ENCODE results near the gene ALDH8A1.

ALDH8A1 gene

DNA sequence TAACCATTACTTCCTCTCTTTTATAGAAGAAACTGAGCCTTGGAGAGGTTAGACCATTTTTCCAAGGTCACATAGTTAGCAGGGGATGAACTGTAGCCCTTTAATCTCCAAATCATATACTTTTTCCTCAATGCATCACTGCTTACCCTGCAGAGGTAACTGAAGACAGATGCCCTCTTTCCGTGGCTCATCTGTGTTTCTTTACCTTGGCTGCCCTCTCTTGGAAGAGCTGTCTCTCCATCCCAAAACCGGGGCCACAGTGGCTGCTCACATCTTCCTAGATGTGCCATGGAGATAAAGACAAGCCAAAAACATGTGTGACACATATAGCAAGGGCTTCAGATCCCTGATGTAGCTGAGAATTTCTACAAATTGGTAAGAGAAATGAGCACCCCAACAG lies 581 bp upstream of the ALDH8A1 start:
- no peak for DNase-seq

DNA sequence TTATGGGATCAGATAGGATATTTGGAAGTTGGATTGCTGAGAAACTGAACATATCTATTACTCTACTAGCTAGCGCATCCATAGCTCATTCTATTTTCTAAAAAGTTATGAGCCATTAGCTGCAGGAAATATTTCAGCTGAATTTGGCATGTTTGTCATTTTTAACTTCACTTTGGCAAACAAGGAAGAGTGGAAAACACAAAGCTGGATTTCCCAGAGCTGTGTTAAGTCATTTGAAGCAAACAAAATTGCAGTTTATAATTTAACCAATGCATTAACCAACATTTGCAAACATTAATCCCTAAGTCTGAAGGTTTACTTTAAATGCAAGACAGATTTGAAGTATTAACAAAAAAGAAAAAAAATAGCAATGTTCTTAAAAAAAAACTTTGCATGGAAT lies 1.2 kb downstream of the ALDH8A1 start:
- no peak for DNase-seq

DNA sequence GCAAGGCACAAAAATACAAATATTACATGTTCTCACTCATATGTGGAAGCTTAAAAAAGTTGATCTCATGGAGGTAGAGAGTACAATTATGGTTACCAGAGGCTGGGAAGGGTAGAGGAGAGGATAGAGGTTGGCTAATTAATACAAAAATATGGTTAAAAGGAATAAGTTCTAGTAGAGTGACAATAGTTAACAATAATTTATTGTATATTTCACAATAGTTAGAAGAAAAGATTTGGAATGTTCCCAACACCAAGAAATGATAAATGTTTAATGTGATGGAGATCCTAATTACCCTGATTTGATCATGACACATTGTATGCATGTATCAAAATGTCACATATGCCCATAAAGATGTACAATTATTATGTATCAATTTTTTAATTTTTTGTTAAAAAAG lies 1.8 kb downstream of the ALDH8A1 start:
- DNase-seq: no peak

DNA sequence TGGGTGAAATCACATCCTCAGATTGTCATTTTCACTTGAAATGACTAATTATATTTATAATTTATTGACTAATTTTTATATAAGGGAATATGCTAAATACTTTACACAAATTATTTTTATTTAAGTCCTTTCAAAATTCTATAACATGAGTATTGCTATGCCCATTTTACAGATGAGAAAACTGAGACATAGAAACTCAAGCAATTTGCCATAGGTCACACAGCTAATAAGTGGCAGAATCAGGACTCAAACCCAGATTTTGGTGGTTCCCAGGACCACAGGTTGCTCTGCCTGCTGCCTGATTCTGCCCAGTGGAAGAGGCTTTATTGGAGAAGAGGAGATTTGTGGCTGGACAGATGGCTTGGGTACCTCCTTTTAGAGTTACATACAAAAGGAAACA lies 4.9 kb downstream of the ALDH8A1 start:
- DNase-seq: no peak

DNA sequence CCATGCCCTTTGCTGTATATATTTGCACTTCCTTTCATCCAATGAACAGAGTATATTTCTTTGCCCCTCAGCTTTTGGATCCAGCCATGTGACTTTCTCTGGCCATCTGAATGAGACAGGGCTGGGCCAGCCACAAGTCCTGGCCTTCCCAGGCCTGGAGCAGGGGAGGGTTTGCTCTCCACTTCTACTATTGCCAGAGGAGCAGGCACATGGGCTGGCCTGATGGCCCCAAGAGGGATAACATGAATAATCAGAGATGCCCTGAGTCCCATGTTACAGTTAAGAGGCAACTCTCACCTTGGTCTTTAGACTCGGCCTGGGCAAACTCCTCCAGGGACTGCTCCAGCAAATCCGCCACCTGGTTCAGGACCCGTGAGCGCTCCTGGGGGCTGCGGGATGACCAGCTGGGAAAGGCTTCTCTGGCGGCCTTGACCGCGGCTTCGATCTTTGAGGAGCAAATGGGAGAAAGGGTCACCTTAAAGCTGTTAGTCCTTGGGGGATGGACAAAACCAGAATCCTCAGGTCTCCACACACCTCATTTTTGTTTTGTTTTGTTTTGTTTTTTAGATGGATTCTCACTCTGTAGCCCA lies 6.3 kb downstream of the ALDH8A1 start:
- DNase-seq: no peak

DNA sequence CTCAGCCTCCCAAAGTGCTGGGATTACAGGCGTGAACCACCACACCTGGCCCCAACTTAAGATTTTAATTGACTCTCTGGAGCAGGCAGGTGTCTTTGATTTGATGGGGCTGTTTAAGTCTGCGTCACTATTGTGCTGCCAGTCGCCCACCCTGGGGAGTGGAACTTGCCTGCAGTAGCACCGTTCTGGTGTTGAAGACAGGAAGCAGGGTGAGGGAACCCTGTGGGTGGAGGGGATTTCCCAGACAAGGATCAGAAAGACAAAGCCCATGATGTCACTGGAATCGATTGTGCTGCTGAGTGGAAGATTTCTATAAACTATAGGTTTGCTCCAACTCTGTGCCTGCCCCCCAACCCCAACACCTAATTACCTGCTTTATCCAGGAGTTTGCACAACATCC lies 11.0 kb downstream of the ALDH8A1 start:
- DNase-seq: no peak

DNA sequence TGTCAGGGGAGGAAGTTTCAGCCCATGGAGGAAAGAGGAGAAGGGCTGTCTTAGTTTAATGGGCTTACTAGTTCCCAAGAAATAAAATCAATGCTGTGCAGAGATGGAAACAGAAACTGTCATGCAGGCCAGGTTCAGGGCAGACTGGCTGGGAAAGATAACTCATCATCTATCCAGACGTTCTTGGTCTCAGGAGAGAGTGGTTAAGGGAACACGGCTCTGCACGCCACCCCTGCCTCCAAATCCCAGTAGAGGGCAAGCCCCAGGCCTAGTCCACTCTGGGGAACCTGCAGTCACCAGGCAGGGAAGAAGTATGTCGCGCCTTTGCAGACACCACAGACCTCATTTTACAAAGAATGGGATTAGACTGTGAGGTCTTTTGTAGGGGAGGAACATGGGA lies 12.5 kb downstream of the ALDH8A1 start:
- no peak for DNase-seq

DNA sequence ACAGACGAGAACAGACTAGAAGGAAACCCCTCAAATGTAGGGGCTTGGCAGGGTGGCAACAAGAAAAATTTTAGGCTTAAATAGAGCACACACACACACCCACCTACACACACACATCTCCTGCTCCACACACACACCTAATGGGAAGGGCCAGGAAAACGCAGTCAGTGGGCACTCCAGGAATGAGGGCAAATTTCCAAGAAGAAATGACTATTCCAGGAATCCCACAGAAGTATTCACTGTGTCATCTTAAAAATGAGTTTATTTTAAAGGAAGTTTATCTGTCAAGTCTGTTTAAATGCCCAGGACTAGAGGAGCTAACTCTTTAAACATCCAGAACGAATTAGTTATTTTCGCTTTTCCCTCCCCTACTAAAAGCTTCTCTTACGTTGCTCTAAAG lies 13.0 kb downstream of the ALDH8A1 start:
- no peak for DNase-seq

DNA sequence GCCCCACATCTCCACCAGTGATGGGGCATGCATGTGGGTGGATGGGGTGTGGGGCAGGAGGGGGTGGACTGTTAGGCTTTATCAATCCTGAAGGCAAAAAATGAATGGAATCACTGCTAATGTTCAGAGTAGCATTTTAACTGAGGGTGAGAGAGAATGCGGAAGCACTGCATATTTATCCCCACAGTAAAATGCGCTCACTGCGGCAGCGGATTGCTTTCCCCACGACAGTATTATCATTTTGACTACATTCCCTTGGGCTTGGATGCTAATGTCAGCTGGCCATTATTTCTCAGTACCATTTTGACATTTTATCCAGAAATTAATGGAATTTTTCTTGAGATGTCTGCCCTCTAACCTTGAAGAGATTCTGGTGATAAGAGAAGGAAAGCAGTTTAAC lies 13.4 kb downstream of the ALDH8A1 start:
- no peak for DNase-seq

DNA sequence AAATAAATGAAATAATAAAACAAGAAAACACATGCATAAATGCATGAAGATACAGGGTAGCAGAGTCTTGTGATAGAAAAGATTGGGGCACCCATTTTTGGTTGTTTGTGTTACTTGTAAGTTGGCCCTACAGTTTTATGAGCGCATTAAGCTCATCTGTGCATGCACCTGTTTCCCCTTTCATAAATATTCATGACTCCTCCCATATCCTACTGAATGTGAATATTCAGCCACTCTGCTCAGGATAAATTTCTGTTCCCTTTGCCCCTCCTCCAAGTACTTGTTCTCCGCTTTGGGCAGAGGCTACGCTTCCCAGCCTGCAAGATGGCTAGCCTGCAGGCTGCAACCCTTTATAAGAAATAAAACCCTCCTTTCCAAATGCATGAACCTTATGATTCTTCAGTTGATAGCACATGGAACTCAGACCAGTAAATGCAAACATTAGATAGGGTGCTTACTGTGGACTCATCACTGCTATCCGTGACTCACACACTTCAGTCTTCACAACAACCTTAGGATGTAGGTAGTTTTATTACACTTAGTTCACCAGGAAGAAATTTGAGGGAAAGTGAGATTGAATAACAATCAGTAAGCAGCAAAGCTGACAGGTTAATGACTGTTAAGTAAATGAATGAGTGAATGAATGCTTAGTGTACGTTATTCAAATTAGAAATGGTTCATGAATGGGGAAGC lies 15.0 kb downstream of the ALDH8A1 start:
- no peak for DNase-seq

DNA sequence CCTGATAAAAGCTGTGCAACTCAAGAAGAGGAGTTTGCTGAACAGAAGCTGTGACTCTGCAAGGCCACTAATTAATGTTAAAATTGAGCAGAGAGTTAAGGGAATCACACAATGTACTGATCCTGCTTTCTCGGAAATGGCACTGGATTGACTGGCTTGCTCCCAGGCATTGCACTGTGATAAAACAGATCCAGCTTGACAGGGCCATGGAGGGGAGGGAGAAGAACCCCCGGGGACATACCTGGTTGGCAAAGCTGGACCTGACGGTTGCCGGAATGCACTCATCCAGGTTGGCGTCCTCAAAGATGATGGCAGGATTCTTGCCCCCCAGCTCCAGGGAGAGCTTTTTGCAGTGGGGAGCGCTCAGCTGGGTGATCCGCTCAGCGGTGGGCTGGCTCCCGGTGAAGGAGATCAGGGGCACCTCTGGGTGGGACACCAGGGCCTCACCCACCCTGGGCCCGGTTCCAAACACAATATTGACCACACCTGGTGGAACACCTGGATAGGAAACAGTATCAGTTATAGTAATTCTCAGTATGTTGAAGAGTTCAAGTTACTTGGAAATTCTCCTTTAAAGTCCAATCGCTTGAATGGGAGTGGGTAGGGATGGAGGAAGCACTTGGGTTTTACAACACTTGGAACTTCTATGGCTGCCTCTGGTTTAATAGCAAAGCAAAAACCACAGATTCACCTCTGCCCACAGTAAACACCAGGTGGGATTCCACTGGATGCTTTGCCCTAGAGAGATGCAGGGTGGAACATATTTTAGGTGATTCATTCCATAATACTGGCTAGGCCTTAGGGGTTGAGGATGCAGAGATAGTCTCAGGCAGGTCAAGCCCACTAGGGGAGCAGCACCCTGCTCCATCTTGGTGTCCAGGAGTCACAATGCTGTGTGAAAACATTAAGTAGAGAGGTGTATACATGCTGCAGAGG lies 17.1 kb downstream of the ALDH8A1 start:
- DNase-seq: no peak

DNA sequence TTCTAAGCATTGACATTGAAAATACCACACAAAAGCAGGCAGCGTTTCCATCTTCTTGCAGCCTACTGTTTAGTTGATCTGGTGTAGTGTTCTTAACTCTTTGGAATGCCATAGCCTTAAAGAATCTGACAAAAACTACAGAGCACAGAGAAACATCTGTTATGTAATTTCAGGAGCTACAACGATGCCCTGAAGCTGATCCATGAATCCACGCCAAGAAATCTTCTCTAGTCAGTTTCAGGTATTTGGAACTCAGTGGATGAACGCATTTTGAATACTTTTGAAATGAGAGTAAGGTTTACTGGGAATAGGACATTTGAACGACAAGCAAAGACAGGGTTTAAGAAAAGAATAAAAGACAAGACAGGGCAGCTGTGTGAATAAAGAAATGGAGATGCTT lies 17.8 kb downstream of the ALDH8A1 start:
- DNase-seq: no peak

DNA sequence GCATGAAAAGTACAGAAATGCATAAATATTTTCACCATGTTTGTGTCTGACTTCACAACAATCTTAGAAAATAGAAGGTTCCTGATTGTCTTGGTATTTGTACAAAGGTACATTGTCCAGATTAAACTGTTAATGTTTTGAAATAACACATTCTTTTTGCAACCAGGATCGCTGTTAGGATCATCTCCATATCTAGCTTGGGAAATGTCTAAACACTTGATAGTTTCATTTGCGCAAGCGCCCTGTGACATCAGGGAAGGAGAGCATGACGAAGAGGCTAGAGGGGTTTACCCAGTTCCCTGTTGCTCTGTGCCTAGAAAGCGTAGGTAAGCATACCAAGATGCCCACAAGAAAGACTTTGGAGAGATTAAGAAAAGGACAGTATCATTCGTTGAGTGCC lies 19.4 kb downstream of the ALDH8A1 start:
- DNase-seq: no peak

DNA sequence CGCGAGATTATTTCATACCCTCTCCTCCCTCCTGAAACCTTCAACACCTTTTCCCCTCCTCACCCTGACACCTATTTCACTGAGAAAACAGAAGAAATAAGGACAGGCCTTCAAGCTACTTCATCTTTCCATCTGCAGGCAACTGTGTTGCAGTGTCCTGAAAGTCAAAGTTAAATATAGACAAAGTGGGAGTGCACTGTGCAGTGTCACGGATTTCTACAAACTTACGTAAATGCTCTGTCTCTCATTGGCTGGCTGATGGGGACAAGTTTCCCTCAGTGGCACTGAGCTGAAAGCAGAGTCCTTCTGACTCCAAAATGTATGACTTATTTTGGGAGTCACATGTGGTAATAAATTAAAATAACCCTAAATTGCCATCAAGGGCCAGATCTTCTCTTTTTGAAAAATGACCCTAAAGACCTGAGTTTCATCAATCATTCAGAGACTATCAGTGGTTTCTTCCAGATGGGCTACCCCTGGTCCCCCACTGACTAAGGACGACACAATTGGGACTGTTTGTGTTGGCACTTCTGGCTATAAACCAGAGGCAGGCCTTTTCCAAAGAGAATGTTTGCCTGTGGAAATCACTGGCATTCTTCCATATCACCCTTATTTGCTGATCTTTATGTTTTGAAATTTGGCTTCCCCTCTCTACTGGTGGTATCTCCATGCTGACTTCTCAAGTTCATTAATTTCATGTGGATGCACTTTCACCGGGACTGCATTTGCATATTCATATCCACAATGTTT lies 21.6 kb downstream of the ALDH8A1 start:
- DNase-seq: no peak

DNA sequence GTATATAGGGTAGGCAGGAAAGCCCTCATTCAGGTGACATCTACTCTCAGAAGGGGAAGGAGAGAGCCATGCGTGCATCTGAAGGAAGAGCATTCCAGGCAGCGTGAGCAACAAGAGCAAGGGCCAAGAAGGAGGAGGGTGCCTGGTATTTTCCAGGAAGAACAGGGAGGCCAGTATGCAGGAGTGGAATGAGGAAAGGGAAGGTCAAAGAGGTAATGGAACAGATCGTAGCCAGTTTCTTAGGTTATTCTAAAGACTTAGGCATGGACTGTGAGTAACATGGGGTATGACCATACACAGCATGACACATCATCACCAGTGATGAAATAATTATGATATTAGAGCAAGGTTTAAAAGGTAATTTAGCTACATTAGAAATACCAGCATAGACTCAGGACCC lies 24.1 kb downstream of the ALDH8A1 start:
- no peak for DNase-seq

DNA sequence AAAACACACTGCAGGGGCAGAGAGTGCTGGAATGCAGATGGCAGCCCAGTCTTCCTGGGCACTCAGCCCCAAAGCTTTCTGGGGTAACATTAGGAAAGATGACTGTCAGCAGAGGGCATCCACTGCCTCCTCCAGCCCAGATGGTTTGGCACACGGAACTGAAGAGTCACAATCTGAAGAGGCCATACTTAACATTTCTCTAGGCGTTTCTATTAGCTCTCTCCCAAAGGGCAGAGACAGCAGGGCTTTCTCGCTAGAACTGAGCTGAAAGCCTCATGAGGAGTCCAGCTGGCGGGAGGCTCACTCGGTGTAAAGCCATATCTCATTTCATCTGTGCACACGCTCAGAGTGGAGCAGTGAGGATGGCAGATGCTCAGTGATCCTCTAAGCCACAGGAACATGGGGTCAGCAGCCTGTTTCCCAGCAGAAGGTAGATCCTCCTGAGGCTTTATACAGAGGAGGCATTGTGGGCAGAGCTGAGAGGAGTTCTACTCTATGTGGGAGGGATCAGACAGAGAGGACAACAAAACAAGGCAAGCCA lies 28.1 kb downstream of the ALDH8A1 start:
- no peak for DNase-seq

DNA sequence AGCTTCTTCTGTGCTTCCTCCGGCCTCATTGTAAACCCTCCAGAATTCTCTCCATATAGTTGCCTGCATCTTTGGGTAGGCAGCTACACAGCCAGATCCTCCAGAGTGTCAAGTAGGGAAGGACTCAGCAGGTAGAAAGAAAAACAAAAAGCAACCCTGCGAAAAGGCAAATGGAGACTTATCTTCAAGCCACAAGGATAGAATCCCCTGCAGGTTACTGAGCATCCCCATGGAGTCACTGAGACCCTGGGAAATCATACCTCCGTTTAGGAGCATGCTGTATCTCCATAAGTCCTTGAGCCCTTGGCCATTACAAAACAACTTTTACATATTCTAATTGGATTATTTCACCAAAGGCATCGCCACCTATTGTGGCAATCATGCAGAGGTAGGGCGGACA lies 28.6 kb downstream of the ALDH8A1 start:
- no peak for DNase-seq

DNA sequence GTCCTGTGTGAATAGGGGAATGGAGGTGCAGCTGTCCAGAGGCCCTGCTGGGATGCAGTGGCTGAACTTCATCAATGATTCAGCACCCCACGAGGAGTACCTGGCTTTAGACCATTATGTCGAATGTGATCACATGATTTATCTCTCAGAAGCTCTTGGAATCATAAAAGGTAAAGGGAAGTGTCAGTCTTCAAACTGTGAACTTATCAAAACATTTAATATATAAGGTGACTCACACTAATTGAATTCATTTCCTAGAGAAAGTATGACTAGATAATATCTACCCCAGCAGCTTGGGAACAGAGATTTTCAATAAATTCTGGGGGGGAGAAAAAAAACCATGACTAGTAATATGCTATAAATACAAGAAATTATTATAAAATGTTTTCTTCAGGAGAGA lies 29.5 kb downstream of the ALDH8A1 start:
- no peak for DNase-seq

DNA sequence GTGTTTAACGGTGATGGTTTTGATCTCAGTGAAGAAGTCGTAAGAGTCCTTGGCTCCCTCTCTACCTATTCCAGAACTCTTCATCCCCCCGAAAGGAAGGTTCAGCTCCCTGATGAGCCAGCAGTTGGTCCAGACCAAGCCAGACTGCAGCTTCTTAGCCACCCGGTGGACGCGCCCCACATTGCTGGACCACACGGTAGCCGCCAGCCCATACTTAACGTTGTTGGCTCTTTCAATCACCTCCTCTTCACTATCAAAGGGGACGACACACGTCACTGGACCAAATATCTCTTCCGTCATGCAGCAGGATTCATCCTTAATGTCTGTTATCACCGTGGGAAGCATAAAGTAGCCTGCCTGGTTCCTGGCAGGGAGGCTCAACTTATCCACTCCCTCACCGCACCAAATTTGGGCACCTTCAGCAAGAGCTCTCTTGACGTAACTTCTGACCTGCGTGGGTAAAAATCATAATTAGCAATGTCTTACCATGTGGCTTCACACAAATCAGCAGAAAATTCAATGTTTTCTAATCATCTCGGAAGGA lies 31.4 kb downstream of the ALDH8A1 start:
- DNase-seq: no peak

DNA sequence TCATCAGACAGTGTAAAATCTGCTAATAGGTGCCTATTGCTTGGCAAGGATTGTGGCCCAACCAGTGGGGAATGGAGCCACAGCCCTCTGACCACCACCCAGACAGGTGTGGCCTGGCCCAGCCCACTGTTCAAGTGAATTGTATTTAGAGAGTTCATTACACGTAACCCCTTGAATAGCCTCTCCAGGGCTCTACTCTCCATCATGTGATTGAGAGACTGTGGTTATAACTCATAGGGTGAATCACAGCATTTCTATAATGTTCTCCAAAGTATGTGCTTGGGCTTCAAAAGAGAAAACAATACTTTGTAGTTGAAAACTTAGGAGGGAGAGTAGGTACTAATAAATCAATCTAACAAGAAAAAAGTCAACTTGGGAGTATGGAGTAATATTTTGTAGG lies 38.4 kb downstream of the ALDH8A1 start:
- no peak for DNase-seq

DNA sequence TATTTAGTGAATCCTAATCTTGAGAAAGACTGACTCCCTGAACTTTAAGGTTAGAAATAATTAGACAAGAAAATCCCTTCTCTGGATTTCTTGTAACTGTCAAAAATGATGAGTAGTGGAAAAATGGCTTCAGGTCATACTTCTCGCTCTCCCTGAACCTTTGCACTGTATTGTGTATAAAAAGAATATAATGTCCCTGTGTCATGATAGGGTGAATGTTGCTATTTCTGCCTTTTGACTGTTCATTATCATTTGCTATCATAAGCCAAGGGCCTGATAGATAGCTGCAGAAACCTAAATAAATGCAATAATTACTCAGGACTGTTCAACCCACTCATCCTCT lies 39.3 kb downstream of the ALDH8A1 start:
- no peak for DNase-seq

DNA sequence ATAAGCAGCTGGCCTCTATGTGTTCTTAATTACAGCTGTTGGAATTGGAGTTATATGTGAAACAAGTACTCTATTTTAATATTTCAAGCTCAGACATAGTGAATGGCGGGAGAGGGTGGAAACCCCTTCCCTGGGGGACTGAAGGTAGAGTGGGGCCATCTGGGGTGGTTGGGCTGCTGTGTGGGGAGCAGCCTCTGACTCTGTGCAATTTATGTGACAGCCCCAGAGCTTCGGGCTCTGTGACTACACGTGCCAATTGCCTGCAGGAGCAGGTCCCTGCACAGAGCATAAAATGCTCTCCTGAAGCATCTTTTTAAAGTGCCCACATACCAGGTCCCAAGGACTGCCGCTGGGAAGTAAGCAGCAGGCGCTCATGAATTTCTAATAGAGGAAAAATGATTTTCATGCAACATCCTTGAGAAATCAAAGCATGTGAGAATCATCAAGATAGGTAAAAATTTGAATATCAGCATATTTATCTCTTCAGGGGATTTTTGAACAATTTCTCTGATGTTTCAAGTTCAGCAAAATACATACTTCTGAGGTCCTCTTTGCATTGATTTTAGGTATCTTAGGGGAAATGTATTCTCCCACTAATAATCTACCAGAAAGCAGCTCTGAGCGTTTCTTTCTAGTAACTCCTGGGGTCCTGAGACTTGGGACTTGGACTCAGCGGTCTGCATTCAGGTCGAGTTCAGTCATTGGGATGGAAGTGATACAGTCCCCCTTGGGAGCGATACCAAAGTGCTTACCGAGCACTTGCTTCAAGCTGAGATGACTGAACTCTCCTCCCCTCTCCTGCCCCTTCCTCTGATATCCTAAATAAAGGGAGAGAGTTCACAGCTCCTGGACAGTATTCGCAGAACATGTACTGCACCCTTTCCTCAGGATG lies 40.0 kb downstream of the ALDH8A1 start:
- DNase-seq: no peak
